ENCODE results near the gene GRIK3.

Gene GRIK3

GRCh38 chr1:37034121-37035013, at the start of gene GRIK3:
Gene GRIK3, minus strand, starts transcription at chr1:37034515. Its CDS starts 407 bp downstream, at chr1:37034108.
- TF ChIP-seq NFIC (IDR thresholded peaks at IDR 0.05): no peak
- TF ChIP-seq TAF1 (IDR thresholded peaks at IDR 0.05; ENCODE audit: low read depth): no peak
- no peak for TF ChIP-seq CREB1 (IDR thresholded peaks at IDR 0.05; ENCODE audit: low read depth)
- no peak for TF ChIP-seq CEBPB (IDR thresholded peaks at IDR 0.05)
- TF ChIP-seq TCF12 (IDR thresholded peaks at IDR 0.05; ENCODE audit: low read depth): no peak
- TF ChIP-seq ZBTB7A (IDR thresholded peaks at IDR 0.05; ENCODE audit: low read depth): no peak
- TF ChIP-seq TEAD4 (IDR thresholded peaks at IDR 0.05): no peak

GRCh38 chr1:37084013-37084412, 49.7 kb upstream of the GRIK3 start:
- no peak for TF ChIP-seq USF1 (IDR thresholded peaks at IDR 0.05)
- TF ChIP-seq CEBPB (IDR thresholded peaks at IDR 0.05): no peak
- no peak for TF ChIP-seq EP300 (IDR thresholded peaks at IDR 0.05; ENCODE audit: borderline replicate concordance)
- TF ChIP-seq RAD21 (IDR thresholded peaks at IDR 0.05; ENCODE audit: low read depth): no peak
- TF ChIP-seq MAX (IDR thresholded peaks at IDR 0.05): no peak

- TF ChIP-seq FOXM1 (IDR thresholded peaks at IDR 0.05; ENCODE audit: borderline replicate concordance, low read depth): no peak
- TF ChIP-seq TCF12 (IDR thresholded peaks at IDR 0.05; ENCODE audit: low read depth): no peak
- TF ChIP-seq TEAD4 (IDR thresholded peaks at IDR 0.05): no peak
- no peak for TF ChIP-seq RAD21 (IDR thresholded peaks at IDR 0.05; ENCODE audit: low read depth)
- no peak for TF ChIP-seq MAX (IDR thresholded peaks at IDR 0.05)
- TF ChIP-seq NFIC (IDR thresholded peaks at IDR 0.05): no peak
- no peak for TF ChIP-seq CREB1 (IDR thresholded peaks at IDR 0.05; ENCODE audit: low read depth)
- no peak for TF ChIP-seq ZBTB7A (IDR thresholded peaks at IDR 0.05; ENCODE audit: low read depth)
- no peak for TF ChIP-seq CEBPB (IDR thresholded peaks at IDR 0.05)
- no peak for TF ChIP-seq EGR1 (IDR thresholded peaks at IDR 0.05)
- TF ChIP-seq TAF1 (IDR thresholded peaks at IDR 0.05; ENCODE audit: low read depth): no peak
- no peak for TF ChIP-seq YY1 (IDR thresholded peaks at IDR 0.05; ENCODE audit: low read depth)
Observed at GRCh38 chr1:37083603-37084002, 49.3 kb upstream of the GRIK3 start.

- TF ChIP-seq RAD21 (IDR thresholded peaks at IDR 0.05; ENCODE audit: low read depth) (no peak), EP300 (IDR thresholded peaks at IDR 0.05; ENCODE audit: borderline replicate concordance) (no peak), USF1 (IDR thresholded peaks at IDR 0.05) (no peak), TAF1 (IDR thresholded peaks at IDR 0.05; ENCODE audit: low read depth) (no peak), MAX (IDR thresholded peaks at IDR 0.05) (no peak), FOXM1 (IDR thresholded peaks at IDR 0.05; ENCODE audit: borderline replicate concordance, low read depth) (no peak), CREB1 (IDR thresholded peaks at IDR 0.05; ENCODE audit: low read depth) (no peak), TCF12 (IDR thresholded peaks at IDR 0.05; ENCODE audit: low read depth) (no peak), CEBPB (IDR thresholded peaks at IDR 0.05) (no peak), REST (IDR thresholded peaks at IDR 0.05; ENCODE audit: low read depth) (no peak), YY1 (IDR thresholded peaks at IDR 0.05; ENCODE audit: low read depth) (no peak), ZBTB7A (IDR thresholded peaks at IDR 0.05; ENCODE audit: low read depth) (no peak), NFIC (IDR thresholded peaks at IDR 0.05) (no peak), EGR1 (IDR thresholded peaks at IDR 0.05) (no peak), TEAD4 (IDR thresholded peaks at IDR 0.05) (no peak)
Observed at GRCh38 chr1:37078866-37079265, 44.6 kb upstream of the GRIK3 start.

GRCh38 chr1:37076168-37076567, 41.9 kb upstream of the GRIK3 start:
- TF ChIP-seq YY1 (IDR thresholded peaks at IDR 0.05; ENCODE audit: low read depth) (no peak), ZBTB7A (IDR thresholded peaks at IDR 0.05; ENCODE audit: low read depth) (no peak), REST (IDR thresholded peaks at IDR 0.05; ENCODE audit: low read depth) (no peak), CEBPB (IDR thresholded peaks at IDR 0.05) (no peak), RAD21 (IDR thresholded peaks at IDR 0.05; ENCODE audit: low read depth) (no peak), MAX (IDR thresholded peaks at IDR 0.05) (no peak), TEAD4 (IDR thresholded peaks at IDR 0.05) (no peak), EGR1 (IDR thresholded peaks at IDR 0.05) (no peak), CREB1 (IDR thresholded peaks at IDR 0.05; ENCODE audit: low read depth) (no peak), USF1 (IDR thresholded peaks at IDR 0.05) (no peak), EP300 (IDR thresholded peaks at IDR 0.05; ENCODE audit: borderline replicate concordance) (no peak), NFIC (IDR thresholded peaks at IDR 0.05) (no peak), FOXM1 (IDR thresholded peaks at IDR 0.05; ENCODE audit: borderline replicate concordance, low read depth) (no peak), TAF1 (IDR thresholded peaks at IDR 0.05; ENCODE audit: low read depth) (no peak), TCF12 (IDR thresholded peaks at IDR 0.05; ENCODE audit: low read depth) (no peak)
